ENCODE results near the gene CELA2B.

GRCh38 chr1:15452216-15452615 is 23.7 kb upstream of the CELA2B start:
- TF ChIP-seq CTCF (conservative IDR thresholded peaks at IDR 0.05; ENCODE audit: low read length) (no peak), EZH2phosphoT487 (IDR thresholded peaks at IDR 0.05; ENCODE audit: borderline replicate concordance, low read depth, low read length) (no peak)

Measured in OCI-LY7 (cell line).